Measurements from ENCODE around the gene NOVA1.
"Not testable (repeated sequence)": the region's sequence is repeated elsewhere in the genome, so short reads cannot be mapped to it uniquely, and the experiment has no call there.

The NOVA1 gene, protein sequence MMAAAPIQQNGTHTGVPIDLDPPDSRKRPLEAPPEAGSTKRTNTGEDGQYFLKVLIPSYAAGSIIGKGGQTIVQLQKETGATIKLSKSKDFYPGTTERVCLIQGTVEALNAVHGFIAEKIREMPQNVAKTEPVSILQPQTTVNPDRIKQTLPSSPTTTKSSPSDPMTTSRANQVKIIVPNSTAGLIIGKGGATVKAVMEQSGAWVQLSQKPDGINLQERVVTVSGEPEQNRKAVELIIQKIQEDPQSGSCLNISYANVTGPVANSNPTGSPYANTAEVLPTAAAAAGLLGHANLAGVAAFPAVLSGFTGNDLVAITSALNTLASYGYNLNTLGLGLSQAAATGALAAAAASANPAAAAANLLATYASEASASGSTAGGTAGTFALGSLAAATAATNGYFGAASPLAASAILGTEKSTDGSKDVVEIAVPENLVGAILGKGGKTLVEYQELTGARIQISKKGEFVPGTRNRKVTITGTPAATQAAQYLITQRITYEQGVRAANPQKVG

DNA sequence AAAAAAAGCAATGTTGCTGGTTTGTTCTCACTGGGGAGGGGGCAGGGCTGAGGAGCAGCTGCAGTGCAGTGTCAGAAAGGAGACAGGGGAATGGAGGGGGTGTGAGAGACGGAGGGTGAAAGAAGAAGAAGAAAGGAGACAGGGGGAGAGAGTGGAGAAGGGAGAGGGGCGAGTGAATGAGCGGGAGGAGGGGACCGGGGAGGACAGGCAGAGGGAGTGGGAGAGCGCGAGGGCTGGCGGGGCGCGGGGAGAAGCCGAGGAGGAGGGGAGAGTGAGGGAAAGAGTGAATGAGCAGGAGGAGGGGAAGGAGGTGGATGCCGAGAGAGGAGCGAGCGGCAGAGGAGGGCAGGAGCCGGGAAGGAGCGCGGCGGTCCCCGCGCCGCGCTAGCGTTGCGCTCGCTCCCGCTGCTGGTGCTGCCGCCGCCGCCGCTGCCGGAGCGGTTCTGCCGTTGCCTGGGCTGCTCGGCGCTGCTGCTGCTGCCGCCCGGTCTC is at the start of gene NOVA1:
Gene NOVA1 (minus strand): TSS at position 445 of the 492 bp plus-strand sequence. CDS start 597 bp downstream, outside the sequence.
- Mint-ChIP-seq H3K36me3 (no peaks in the 10 kb centered on the region), H3K9me3 (peaks cover 2% of the 10 kb centered on the region), H3K4me3 (no peak within 1 kb of the TSS), H3K4me1 (peaks cover 2% of the 10 kb centered on the region), H3K27ac (no peak within 1 kb of the TSS), H3K27me3 (peaks cover 28% of the 10 kb centered on the region)
- DNase-seq = no peak
- CTCF ChIA-PET = no interaction called here

DNA sequence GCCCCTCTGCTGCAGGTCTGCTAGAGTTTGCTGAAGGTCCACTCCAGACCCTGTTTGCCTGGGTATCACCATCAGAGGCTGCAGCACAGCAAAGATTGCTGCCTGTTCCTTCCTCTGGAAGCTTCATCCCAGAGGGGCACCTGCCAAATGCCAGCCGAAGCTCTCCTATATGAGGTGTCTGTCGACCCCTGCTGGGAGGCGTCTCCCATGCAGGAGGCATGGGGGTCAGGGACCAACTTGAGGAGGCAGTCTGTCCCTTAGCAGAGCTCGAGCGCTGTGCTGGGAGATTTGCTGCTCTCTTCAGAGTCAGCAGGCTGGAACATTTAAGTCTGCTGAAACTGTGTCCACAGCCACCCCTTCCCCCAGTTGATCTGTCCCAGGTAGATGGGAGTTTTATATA is 47.2 kb upstream of the NOVA1 start:
- H3K4me1 Mint-ChIP-seq, H3K4me3 Mint-ChIP-seq, CTCF ChIA-PET, H3K27me3 Mint-ChIP-seq, DNase-seq, H3K36me3 Mint-ChIP-seq, H3K27ac Mint-ChIP-seq: not testable (repeated sequence)
- H3K9me3 Mint-ChIP-seq = peaks cover 33% of the 10 kb centered on the region

DNA sequence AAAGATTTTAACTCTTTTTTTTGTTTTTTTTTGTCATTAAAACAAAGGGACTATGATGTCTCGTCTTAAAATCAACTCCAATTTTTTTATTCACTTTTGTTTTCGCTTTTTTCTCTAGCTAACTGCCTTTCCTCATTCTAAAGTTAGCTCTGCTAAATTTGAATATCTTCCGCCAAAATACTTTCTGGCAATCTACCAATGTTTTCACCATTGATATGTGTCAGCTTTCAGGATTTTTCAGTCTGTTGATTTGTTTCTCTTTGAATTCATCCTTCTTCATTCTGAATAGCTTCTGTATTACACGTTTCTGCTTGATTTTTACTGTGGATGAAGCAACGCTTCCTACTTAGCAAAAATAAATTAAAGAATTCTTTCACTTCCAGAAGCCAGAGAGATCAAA is 38.7 kb upstream of the NOVA1 start:
- no peak for DNase-seq
- Mint-ChIP-seq H3K27me3 (no peaks in the 10 kb centered on the region), H3K27ac (no peak overlapping the region), H3K9me3 (peaks cover 16% of the 10 kb centered on the region), H3K4me3 (no peak overlapping the region), H3K36me3 (no peaks in the 10 kb centered on the region), H3K4me1 (no peaks in the 10 kb centered on the region)
- CTCF ChIA-PET = no interaction called here

DNA sequence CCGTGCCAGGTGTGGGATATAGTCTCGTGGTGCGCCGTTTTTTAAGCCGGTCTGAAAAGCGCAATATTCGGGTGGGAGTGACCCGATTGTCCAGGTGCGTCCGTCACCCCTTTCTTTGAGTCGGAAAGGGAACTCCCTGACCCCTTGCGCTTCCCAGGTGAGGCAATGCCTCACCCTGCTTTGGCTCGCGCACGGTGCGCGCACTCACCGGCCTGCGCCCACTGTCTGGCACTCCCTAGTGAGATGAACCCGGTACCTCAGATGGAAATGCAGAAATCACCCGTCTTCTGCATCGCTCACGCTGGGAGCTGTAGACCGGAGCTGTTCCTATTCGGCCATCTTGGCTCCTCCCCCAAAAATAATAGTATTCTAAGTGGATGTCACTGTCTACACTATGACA is 37.1 kb upstream of the NOVA1 start:
- DNase-seq, H3K9me3 Mint-ChIP-seq, H3K4me3 Mint-ChIP-seq, H3K36me3 Mint-ChIP-seq, H3K27me3 Mint-ChIP-seq, H3K27ac Mint-ChIP-seq, CTCF ChIA-PET, H3K4me1 Mint-ChIP-seq: not testable (repeated sequence)

DNA sequence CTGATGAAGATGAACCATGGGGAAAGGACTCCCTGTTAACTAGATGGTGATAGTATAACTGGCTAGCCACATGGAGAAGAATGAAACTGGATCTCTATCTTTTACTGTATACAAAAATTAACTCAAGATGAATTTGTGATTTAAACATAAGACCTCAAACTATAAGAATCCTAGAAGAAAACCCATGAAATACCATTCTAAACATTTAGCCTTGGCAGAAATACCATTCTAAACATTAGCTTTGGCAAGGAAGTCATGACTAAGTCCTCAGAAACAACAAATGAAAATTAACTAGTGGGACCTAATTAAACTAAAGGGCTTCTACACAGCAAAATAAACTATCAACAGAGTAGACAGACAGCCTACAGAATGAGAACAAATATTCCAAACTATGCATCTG is 28.4 kb upstream of the NOVA1 start:
- no peak overlapping the region for H3K27ac Mint-ChIP-seq
- no peak overlapping the region for H3K4me3 Mint-ChIP-seq
- peaks cover 12% of the 10 kb centered on the region for H3K9me3 Mint-ChIP-seq
- CTCF ChIA-PET = no interaction called here
- no peaks in the 10 kb centered on the region for H3K27me3 Mint-ChIP-seq
- H3K4me1 Mint-ChIP-seq = no peaks in the 10 kb centered on the region
- no peaks in the 10 kb centered on the region for H3K36me3 Mint-ChIP-seq
- DNase-seq = no peak

DNA sequence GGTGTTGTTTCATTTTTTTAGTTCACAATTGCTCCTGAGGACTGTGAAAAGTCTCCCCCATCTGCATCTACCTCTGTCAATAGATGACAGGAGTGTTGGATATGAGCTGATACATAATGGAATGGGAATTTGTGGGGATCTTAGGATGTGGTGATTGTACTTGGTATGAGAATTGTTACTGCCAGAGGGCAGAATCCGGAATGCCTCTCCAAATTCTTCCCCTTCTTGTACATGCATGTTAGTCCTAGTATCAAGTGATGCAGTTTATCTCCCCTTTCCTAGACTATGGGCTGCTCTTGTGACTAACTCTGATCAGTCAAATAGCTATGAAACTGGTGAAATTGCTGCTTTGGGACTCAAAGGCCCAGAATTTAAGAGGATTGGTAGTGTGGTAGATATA is 24.8 kb upstream of the NOVA1 start:
- Mint-ChIP-seq H3K36me3 (no peaks in the 10 kb centered on the region), H3K27ac (no peak overlapping the region), H3K4me3 (no peak overlapping the region), H3K27me3 (no peaks in the 10 kb centered on the region), H3K9me3 (peaks cover 12% of the 10 kb centered on the region), H3K4me1 (no peaks in the 10 kb centered on the region)
- CTCF ChIA-PET = no interaction called here
- no peak for DNase-seq

DNA sequence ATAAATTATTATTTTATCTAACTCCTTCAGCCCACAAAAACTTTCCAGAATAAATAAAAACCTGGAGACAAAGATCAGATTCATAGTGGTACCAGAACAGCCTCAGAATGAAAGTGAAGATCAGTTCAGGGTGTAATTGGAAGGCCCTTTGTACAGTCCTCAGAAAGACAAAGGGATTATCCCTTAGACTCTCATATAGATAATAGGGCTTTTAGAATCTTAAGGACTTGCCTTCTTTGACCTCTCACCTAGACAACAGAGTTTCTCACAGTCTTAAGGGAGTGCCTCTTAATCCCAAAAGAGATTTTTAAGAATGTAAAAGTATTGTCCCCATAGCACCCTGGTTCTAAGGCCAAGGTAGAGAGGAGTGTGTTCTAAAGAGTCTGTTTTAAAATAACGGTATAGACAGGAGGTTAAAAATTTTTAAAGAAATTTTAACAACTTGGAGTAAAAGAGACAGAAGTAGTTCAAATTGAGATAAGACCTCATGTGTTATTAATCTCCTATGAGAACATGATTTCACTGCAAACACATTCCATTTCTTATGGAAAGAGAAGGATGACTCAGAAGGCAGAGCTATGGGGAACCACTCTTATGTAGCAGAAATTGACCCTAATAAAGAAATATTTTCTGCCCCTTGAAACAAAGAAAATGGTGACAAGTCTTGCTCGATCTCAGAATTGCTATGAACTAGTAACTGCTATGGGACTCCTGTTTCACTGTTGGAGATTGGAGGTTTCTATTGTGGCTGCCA is 24.2 kb upstream of the NOVA1 start:
- CTCF ChIA-PET = no interaction called here
- peaks cover 9% of the 10 kb centered on the region for H3K9me3 Mint-ChIP-seq
- no peaks in the 10 kb centered on the region for H3K36me3 Mint-ChIP-seq
- no peaks in the 10 kb centered on the region for H3K4me1 Mint-ChIP-seq
- no peak overlapping the region for H3K4me3 Mint-ChIP-seq
- H3K27ac Mint-ChIP-seq = no peak overlapping the region
- DNase-seq = no peak
- no peaks in the 10 kb centered on the region for H3K27me3 Mint-ChIP-seq

DNA sequence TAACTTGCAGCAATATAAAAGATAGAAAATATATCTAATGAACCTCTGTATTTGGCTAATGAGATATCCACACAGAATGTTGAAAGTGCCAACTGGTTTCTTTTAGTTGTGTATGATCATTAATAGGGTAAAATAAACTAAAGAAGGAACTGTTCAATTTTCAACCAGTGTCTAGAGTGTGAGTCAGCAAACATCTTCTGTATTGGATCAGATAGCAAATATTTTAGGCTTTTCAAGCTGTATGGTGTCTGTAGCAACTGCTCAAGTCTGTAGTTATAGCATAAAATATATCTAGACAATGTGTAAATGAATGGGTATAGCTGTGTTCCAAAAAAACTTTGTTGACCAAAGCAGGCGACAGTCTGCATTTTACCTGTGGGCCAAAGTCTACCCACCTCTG is 23.5 kb upstream of the NOVA1 start:
- Mint-ChIP-seq H3K4me1 (no peaks in the 10 kb centered on the region), H3K36me3 (no peaks in the 10 kb centered on the region), H3K9me3 (peaks cover 7% of the 10 kb centered on the region), H3K4me3 (no peak overlapping the region), H3K27me3 (no peaks in the 10 kb centered on the region), H3K27ac (no peak overlapping the region)
- CTCF ChIA-PET = no interaction called here
- DNase-seq = no peak

DNA sequence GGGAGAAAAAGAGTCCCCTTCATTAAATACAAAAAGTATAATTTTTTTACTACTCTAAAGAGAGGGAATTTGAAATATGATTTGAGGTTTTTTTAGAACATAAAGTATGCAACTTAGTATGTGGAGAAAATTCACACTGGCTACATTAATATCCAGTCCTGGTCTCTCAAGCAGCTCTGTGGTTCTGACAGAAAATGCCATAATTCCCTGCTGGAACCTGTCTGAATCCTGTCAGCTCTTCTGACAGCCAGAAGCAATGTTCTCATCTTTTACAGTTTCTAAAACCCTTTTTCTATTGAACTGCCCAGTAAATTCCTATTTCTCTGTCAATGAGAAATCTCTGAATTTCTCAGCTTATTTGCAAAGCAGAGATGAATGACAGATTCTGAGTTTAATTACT is 13.4 kb upstream of the NOVA1 start:
- DNase-seq = no peak
- Mint-ChIP-seq H3K27me3 (no peaks in the 10 kb centered on the region), H3K27ac (no peak overlapping the region), H3K4me1 (no peaks in the 10 kb centered on the region), H3K4me3 (no peak overlapping the region), H3K36me3 (no peaks in the 10 kb centered on the region), H3K9me3 (peaks cover 7% of the 10 kb centered on the region)
- CTCF ChIA-PET = no interaction called here

DNA sequence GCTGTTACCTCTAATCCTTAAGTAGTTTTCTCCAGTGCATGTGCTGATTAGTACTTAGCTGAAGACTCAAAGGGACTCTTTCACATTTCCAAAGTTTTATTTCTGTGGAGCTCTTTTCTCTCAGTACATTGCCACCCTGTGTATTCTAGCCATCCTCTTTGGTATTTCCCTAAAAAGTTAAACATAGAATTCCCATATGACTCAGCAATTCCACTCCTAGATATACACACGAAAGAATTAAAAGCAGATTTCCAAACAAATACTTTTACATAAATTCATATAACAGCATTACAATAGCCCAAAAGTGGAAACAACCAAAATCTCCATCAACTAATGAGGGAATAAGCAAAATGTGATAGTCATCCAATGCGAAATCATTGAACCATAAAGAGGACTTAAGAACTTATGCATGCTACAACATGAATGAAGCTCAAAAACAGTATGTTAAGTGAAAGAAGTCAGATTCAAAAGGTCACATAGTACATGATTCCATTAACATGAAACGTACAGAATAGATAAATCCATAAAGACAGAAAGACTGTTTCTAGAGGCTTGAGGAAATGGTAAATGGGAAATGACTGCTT is 9.0 kb upstream of the NOVA1 start:
- Mint-ChIP-seq H3K4me1 (no peaks in the 10 kb centered on the region), H3K27me3 (no peaks in the 10 kb centered on the region), H3K27ac (no peak overlapping the region), H3K9me3 (peaks cover 3% of the 10 kb centered on the region), H3K4me3 (no peak overlapping the region), H3K36me3 (no peaks in the 10 kb centered on the region)
- no peak for DNase-seq
- CTCF ChIA-PET = no interaction called here

DNA sequence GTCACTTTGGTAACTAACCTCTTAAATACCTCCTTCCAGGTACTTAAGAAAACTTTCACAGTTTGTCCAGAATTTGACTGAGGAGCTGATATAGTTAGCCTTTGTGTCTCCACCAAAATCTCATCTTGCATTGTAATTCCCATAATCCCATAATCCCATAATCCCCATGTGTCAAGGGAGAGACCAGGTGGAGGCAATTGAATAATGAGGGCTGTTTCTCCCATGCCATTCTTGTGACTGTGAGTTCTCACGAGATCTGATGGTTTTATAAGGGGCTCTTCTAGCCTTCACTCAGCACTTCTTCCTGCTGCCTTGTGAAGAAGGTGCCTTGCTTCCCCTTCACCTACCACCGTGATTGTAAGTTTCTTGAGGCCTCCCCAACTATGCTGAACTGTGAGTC is 7.8 kb upstream of the NOVA1 start:
- Mint-ChIP-seq H3K9me3 (peaks cover 3% of the 10 kb centered on the region), H3K27me3 (no peaks in the 10 kb centered on the region), H3K27ac (no peak overlapping the region), H3K36me3 (no peaks in the 10 kb centered on the region), H3K4me1 (no peaks in the 10 kb centered on the region), H3K4me3 (no peak overlapping the region)
- DNase-seq = no peak
- CTCF ChIA-PET = no interaction called here

DNA sequence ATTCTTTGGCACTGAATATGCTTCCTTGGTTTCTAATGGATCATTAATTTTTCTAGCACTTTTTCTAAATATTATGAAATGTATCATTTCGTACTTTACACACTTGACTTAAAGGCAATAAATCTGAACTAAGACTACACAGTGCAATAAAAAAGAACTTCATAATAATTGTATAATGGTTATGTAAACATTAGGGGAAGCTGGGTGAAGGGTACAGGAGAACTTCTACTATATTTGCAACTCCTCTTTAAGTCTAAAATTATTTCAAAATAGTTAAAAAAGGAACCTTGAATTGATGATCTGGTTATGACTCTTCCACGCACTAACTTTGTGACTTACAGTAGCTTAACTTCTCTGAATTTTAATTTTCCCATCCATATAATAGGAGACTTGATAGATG is 5.1 kb upstream of the NOVA1 start:
- no peak for DNase-seq
- Mint-ChIP-seq H3K36me3 (no peaks in the 10 kb centered on the region), H3K4me1 (no peaks in the 10 kb centered on the region), H3K4me3 (no peak overlapping the region), H3K9me3 (peaks cover 1% of the 10 kb centered on the region), H3K27ac (no peak overlapping the region), H3K27me3 (peaks cover 12% of the 10 kb centered on the region)
- CTCF ChIA-PET = no interaction called here

DNA sequence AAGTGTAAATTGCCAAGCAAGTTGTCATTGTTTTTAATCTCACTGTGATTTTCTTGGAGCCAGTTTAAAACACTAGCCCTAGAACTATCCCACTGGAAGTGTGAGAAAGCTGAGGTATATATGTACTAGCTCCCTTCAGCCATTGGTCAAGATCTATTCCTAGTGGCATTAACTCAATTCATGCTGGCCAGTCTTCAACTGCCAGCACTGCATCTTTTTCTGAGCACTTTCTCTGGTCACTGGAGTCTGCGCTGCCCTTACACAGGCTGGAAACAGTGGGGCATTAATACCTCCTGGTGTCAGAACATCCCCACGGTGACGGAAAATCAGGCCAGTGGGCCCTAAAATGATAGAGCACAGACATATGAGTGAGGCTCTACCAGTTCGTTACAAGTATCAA is 4.0 kb upstream of the NOVA1 start:
- Mint-ChIP-seq H3K9me3 (no peaks in the 10 kb centered on the region), H3K4me3 (no peak overlapping the region), H3K36me3 (no peaks in the 10 kb centered on the region), H3K4me1 (no peaks in the 10 kb centered on the region), H3K27ac (no peak overlapping the region), H3K27me3 (peaks cover 22% of the 10 kb centered on the region)
- DNase-seq = no peak
- CTCF ChIA-PET = interaction anchor here (1.0 kb wide), 1 partner anchor 9 kb away, joined by 3 read pairs; no protein-coding TSS in a partner anchor

DNA sequence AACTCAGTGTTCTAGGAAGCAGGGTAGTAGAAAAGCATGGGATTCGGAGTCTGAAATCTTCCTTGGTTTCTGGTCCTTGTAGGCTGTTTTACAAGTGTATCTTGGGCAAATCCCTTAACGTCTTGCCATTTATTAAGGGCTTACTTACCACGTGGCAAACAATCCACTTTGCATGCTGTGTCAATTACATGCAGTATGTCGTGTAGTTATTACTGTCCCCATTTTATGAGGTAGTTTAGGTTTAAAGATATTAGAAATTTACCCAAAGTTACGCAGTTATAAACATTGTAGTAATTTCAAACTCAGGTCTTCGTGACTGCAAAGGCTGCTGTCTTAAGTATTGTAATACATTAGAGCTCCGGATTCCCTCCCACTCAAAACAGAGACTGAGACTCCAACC is 1.5 kb upstream of the NOVA1 start:
- Mint-ChIP-seq H3K4me3 (no peak overlapping the region), H3K36me3 (no peaks in the 10 kb centered on the region), H3K9me3 (peaks cover 2% of the 10 kb centered on the region), H3K4me1 (peaks cover 2% of the 10 kb centered on the region), H3K27me3 (peaks cover 28% of the 10 kb centered on the region), H3K27ac (no peak overlapping the region)
- no peak for DNase-seq
- CTCF ChIA-PET = no interaction called here
